ENCODE results near the gene TBC1D8.
A peak's percentile ranks its signal among the peaks of the same experiment; 100 is the strongest.

The TBC1D8 gene

GRCh38 chr2:101193033-101193626, 41.9 kb upstream of the TBC1D8 start:
- H3K4me3 ChIP-seq (ENCODE audit: low read depth, low read length) = no peak overlapping the region
- TF ChIP-seq CTCF (IDR thresholded peaks at IDR 0.05; ENCODE audit: borderline replicate concordance, insufficient read depth, low read depth, low read length) = no peak

GRCh38 chr2:101190747-101191516, 39.8 kb upstream of the TBC1D8 start:
- no peak overlapping the region for H3K4me3 ChIP-seq (ENCODE audit: low read depth, low read length)
- no peak for TF ChIP-seq CTCF (IDR thresholded peaks at IDR 0.05; ENCODE audit: borderline replicate concordance, insufficient read depth, low read depth, low read length)

- TF ChIP-seq CTCF (IDR thresholded peaks at IDR 0.05; ENCODE audit: borderline replicate concordance, insufficient read depth, low read depth, low read length) = peak; percentile 43; the same call in 1 of the 2 replicates
- no peak overlapping the region for H3K4me3 ChIP-seq (ENCODE audit: low read depth, low read length)
Measured at GRCh38 chr2:101188683-101189405, 37.7 kb upstream of the TBC1D8 start.

- TF ChIP-seq CTCF (IDR thresholded peaks at IDR 0.05; ENCODE audit: borderline replicate concordance, insufficient read depth, low read depth, low read length) = no peak
- no peak overlapping the region for H3K4me3 ChIP-seq (ENCODE audit: low read depth, low read length)
Measured at GRCh38 chr2:101187131-101187530, 35.9 kb upstream of the TBC1D8 start.

GRCh38 chr2:101185656-101186055, 34.5 kb upstream of the TBC1D8 start:
- H3K4me3 ChIP-seq (ENCODE audit: low read depth, low read length) = no peak overlapping the region
- TF ChIP-seq CTCF (IDR thresholded peaks at IDR 0.05; ENCODE audit: borderline replicate concordance, insufficient read depth, low read depth, low read length) = no peak

GRCh38 chr2:101185085-101185484, 33.9 kb upstream of the TBC1D8 start:
- no peak overlapping the region for H3K4me3 ChIP-seq (ENCODE audit: low read depth, low read length)
- no peak for TF ChIP-seq CTCF (IDR thresholded peaks at IDR 0.05; ENCODE audit: borderline replicate concordance, insufficient read depth, low read depth, low read length)
